SU-DHL-6 (cell line): ENCODE data around the gene POMP.

ENCODE experiments used
- CTCF ChIP-seq: fragments of 200-600 bp; sonication (generic); IDR thresholded peaks from one replicate; pipeline ENCODE4 v1.5.1; 2017; ENCODE audit warnings: antibody characterized with exemption, mild to moderate bottlenecking, low read length, moderate library complexity; ENCODE audit not compliant: insufficient read depth, poor library complexity, severe bottlenecking
- EZH2phosphoT487 ChIP-seq: fragments of 200-600 bp; sonication (generic), shearing (Covaris generic); conservative IDR thresholded peaks from 2 replicates; pipeline ENCODE4 v1.6.1; 2018; ENCODE audit warnings: mild to moderate bottlenecking, antibody characterized with exemption, low read length, moderate library complexity, mixed read lengths

DNA sequence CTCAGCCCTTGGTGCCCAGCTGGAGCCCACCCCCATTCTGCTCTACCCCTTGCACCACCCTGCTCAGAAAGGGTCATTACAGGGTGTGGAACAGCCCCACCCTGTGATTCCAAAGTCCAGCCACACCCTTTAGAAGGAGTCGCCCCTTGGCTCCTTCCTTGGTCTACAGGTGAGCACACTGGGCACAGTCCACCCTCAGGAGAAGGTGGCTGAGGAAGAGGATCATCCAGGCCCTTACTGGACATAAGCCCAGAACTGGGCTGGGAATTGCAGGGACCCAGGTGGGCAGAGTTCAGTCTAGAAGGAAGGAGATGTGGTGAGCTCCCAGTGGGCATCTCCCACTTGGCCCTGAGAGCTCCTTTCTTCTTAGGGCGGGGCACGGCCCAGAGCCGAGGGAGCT is 51.2 kb downstream of the POMP start:
- TF ChIP-seq CTCF (no peak), EZH2phosphoT487 (no peak)
